ENCODE measurements around the gene OR2T6.
"Not testable (repeated sequence)": the region's sequence is repeated elsewhere in the genome, so short reads cannot be mapped to it uniquely, and the experiment has no call there.

Gene OR2T6

GRCh38 chr1:248433811-248434415 lies 58.4 kb downstream of the OR2T6 start:
- H3K36me3 ChIP-seq (ENCODE audit: control insufficient read depth in 2 of 2, insufficient read depth in 1 of 2, low read length in 2 of 2); CTCF ChIA-PET; POLR2A ChIA-PET; H3K4me1 ChIP-seq (ENCODE audit: control insufficient read depth, insufficient read depth, low read length); H3K9me3 ChIP-seq (ENCODE audit: control insufficient read depth, insufficient read depth, low read depth, low read length); H3K4me3 ChIP-seq (ENCODE audit: low read depth, low read length); H3K27ac ChIP-seq (ENCODE audit: extremely low read depth, low read depth, low read length): not testable (repeated sequence)

- H3K4me3 ChIP-seq (ENCODE audit: low read depth, low read length); H3K4me1 ChIP-seq (ENCODE audit: control insufficient read depth, insufficient read depth, low read length); H3K9me3 ChIP-seq (ENCODE audit: control insufficient read depth, insufficient read depth, low read depth, low read length); CTCF ChIA-PET; H3K36me3 ChIP-seq (ENCODE audit: control insufficient read depth in 2 of 2, insufficient read depth in 1 of 2, low read length in 2 of 2); H3K27ac ChIP-seq (ENCODE audit: extremely low read depth, low read depth, low read length); POLR2A ChIA-PET: not testable (repeated sequence)
These were observed 59.4 kb downstream of the OR2T6 start for GRCh38 chr1:248434913-248435312.

- H3K4me3 ChIP-seq (ENCODE audit: low read depth, low read length); H3K9me3 ChIP-seq (ENCODE audit: control insufficient read depth, insufficient read depth, low read depth, low read length); H3K36me3 ChIP-seq (ENCODE audit: control insufficient read depth in 2 of 2, insufficient read depth in 1 of 2, low read length in 2 of 2); CTCF ChIA-PET; H3K4me1 ChIP-seq (ENCODE audit: control insufficient read depth, insufficient read depth, low read length); H3K27ac ChIP-seq (ENCODE audit: extremely low read depth, low read depth, low read length); POLR2A ChIA-PET: not testable (repeated sequence)
These were observed 60.8 kb downstream of the OR2T6 start for GRCh38 chr1:248436303-248436702.

- H3K9me3 ChIP-seq (ENCODE audit: control insufficient read depth, insufficient read depth, low read depth, low read length); H3K4me1 ChIP-seq (ENCODE audit: control insufficient read depth, insufficient read depth, low read length); H3K27ac ChIP-seq (ENCODE audit: extremely low read depth, low read depth, low read length); H3K36me3 ChIP-seq (ENCODE audit: control insufficient read depth in 2 of 2, insufficient read depth in 1 of 2, low read length in 2 of 2); POLR2A ChIA-PET; CTCF ChIA-PET; H3K4me3 ChIP-seq (ENCODE audit: low read depth, low read length): not testable (repeated sequence)
These were observed 63.1 kb downstream of the OR2T6 start for GRCh38 chr1:248438668-248439067.

- CTCF ChIA-PET; H3K27ac ChIP-seq (ENCODE audit: extremely low read depth, low read depth, low read length); H3K9me3 ChIP-seq (ENCODE audit: control insufficient read depth, insufficient read depth, low read depth, low read length); POLR2A ChIA-PET; H3K4me1 ChIP-seq (ENCODE audit: control insufficient read depth, insufficient read depth, low read length); H3K36me3 ChIP-seq (ENCODE audit: control insufficient read depth in 2 of 2, insufficient read depth in 1 of 2, low read length in 2 of 2); H3K4me3 ChIP-seq (ENCODE audit: low read depth, low read length): not testable (repeated sequence)
These were observed 63.7 kb downstream of the OR2T6 start for GRCh38 chr1:248439283-248439682.

Measured in HEK293 (cell line).